DND-41 (cell line): ENCODE results near the gene ACCSL.

Source experiments
- ATAC-seq: fragments of 200-7000 bp; cut with Tn5 transposase; 3 replicates; pipeline ENCODE4 v1.9.1; 2021; ENCODE audit warnings: low read depth; ENCODE audit not compliant: insufficient read depth
- DNase-seq: peaks from one replicate; pipeline ENCODE4 v3.0.0-alpha.2; 2020
- H2AFZ ChIP-seq: 2 replicates; pipeline ENCODE4 v1.6.0; 2012; ENCODE audit warnings: low read depth, low read length
- H3K27ac ChIP-seq: 2 replicates; pipeline ENCODE4 v1.5.1; 2012; ENCODE audit warnings: low read length, inconsistent platforms
- H3K27me3 ChIP-seq: fragments of 200-600 bp; sonication (generic); 2 replicates; pipeline ENCODE4 v1.6.0; 2012; ENCODE audit warnings: low read length, mild to moderate bottlenecking, inconsistent platforms; ENCODE audit not compliant: insufficient read depth, poor library complexity
- H3K36me3 ChIP-seq: 2 replicates; pipeline ENCODE4 v1.5.1; 2012; ENCODE audit warnings: low read length, inconsistent platforms; ENCODE audit not compliant: insufficient read depth
- H3K4me1 ChIP-seq: 2 replicates; pipeline ENCODE4 v1.5.1; 2012; ENCODE audit warnings: mild to moderate bottlenecking, low read length; ENCODE audit not compliant: insufficient read depth
- H3K4me2 ChIP-seq: 2 replicates; pipeline ENCODE4 v1.6.0; 2012; ENCODE audit warnings: mild to moderate bottlenecking, moderate library complexity, low read length, inconsistent platforms; ENCODE audit not compliant: insufficient read depth
- H3K4me3 ChIP-seq, 2 experiments: fragments of 200-600 bp in 1 of 2; shearing (Covaris generic) in 1 of 2; 2 replicates each; pipeline ENCODE4 v1.5.1; 2012 to 2016; ENCODE audit warnings: inconsistent platforms in 2 of 2, low read length in 2 of 2, mild to moderate bottlenecking in 2 of 2, low read depth in 1 of 2, moderate library complexity in 1 of 2
- H3K79me2 ChIP-seq: 2 replicates; pipeline ENCODE4 v1.6.0; 2012; ENCODE audit warnings: low read length, inconsistent platforms; ENCODE audit not compliant: insufficient read depth
- H3K9ac ChIP-seq: 2 replicates; pipeline ENCODE4 v1.6.0; 2012; ENCODE audit warnings: low read depth, mild to moderate bottlenecking, inconsistent platforms, low read length, moderate library complexity
- H3K9me3 ChIP-seq: 2 replicates; pipeline ENCODE4 v1.5.1; 2012; ENCODE audit warnings: low read length, moderate library complexity, mild to moderate bottlenecking, inconsistent platforms; ENCODE audit not compliant: insufficient read depth, severe bottlenecking
- H4K20me1 ChIP-seq: 2 replicates; pipeline ENCODE4 v1.6.0; 2012; ENCODE audit warnings: low read length; ENCODE audit not compliant: insufficient read depth
- EZH2 ChIP-seq: IDR thresholded peaks from 3 replicates; pipeline ENCODE4 v1.6.1; 2012; ENCODE audit warnings: borderline replicate concordance, low read depth, mild to moderate bottlenecking, moderate library complexity, low read length, inconsistent platforms; ENCODE audit not compliant: severe bottlenecking
- TF ChIP-seq, protein P1 (sequence below): IDR thresholded peaks from 2 replicates; pipeline ENCODE4 v1.5.1; 2012; ENCODE audit warnings: borderline replicate concordance, low read length, moderate library complexity, mild to moderate bottlenecking; ENCODE audit not compliant: poor library complexity, severe bottlenecking; ENCODE audit errors: extremely low read depth

ACCSL gene

DNA sequence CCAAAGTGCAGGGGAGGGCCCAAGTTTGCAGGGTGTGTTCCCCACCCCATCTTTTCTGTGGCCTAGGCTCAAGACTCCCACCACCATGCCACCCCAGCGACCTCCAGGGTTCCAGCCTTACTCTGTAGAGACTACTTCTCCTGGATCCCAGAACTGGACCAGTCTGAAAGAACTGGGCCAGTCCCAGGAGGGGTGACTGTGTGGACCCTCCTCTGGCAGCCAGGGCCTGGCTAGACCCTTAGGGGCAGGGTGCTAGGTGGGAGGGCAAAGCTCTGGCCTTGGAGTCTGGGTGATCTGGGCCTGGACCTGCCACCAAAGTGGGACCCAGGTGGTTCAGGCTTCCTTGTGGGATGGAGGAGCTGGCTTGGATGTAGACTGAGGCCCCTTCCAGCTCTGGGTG lies 41.8 kb upstream of the ACCSL start:
- Histone ChIP-seq H3K9me3 (no peaks in the 10 kb centered on the region), H3K27ac (no peak overlapping the region), H3K79me2 (no peaks in the 10 kb centered on the region), H3K27me3 (peaks cover under 1% of the 10 kb centered on the region), H3K4me3 (no peak overlapping the region), H3K36me3 (no peaks in the 10 kb centered on the region), H4K20me1 (no peaks in the 10 kb centered on the region), H3K4me2 (no peak overlapping the region), H3K4me1 (no peaks in the 10 kb centered on the region), H3K9ac (no peak overlapping the region), H2AFZ (no peak overlapping the region)
- ATAC-seq: no peak
- TF ChIP-seq, protein P1, sequence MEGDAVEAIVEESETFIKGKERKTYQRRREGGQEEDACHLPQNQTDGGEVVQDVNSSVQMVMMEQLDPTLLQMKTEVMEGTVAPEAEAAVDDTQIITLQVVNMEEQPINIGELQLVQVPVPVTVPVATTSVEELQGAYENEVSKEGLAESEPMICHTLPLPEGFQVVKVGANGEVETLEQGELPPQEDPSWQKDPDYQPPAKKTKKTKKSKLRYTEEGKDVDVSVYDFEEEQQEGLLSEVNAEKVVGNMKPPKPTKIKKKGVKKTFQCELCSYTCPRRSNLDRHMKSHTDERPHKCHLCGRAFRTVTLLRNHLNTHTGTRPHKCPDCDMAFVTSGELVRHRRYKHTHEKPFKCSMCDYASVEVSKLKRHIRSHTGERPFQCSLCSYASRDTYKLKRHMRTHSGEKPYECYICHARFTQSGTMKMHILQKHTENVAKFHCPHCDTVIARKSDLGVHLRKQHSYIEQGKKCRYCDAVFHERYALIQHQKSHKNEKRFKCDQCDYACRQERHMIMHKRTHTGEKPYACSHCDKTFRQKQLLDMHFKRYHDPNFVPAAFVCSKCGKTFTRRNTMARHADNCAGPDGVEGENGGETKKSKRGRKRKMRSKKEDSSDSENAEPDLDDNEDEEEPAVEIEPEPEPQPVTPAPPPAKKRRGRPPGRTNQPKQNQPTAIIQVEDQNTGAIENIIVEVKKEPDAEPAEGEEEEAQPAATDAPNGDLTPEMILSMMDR: no peak
- no peak for TF ChIP-seq EZH2
- no peak for DNase-seq

DNA sequence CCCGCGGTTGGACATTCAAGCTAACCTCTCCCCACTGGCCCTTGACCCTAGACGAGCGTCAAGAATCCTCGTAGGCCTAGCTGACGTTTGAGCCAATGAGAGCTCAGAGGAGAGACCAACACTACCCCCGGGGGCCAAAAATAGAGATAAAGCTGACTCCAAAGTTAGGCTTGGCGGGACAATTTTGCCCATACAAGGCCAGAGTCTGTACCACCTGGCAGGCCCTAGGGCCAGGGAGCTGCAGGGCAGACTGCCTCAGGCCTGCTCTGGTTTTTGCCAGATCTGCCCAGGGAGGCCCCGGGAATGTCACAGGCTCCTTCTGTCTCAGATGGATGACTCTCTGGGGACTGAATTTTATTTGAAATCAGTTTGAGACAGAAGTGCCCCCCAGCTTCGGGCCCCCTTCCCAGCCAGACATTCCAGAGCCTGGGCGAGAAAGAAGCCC lies 40.8 kb upstream of the ACCSL start:
- no peaks in the 10 kb centered on the region for H3K79me2 ChIP-seq
- H3K9ac ChIP-seq: no peak overlapping the region
- no peaks in the 10 kb centered on the region for H3K9me3 ChIP-seq
- ATAC-seq (no peak), DNase-seq (no peak)
- H3K4me3 ChIP-seq: no peak overlapping the region
- TF ChIP-seq, protein P1: no peak
- no peak for TF ChIP-seq EZH2
- no peaks in the 10 kb centered on the region for H3K4me1 ChIP-seq
- H4K20me1 ChIP-seq: no peaks in the 10 kb centered on the region
- no peak overlapping the region for H3K27ac ChIP-seq
- no peaks in the 10 kb centered on the region for H3K36me3 ChIP-seq
- peaks cover 11% of the 10 kb centered on the region for H3K27me3 ChIP-seq
- H3K4me2 ChIP-seq: no peak overlapping the region
- H2AFZ ChIP-seq: no peak overlapping the region

DNA sequence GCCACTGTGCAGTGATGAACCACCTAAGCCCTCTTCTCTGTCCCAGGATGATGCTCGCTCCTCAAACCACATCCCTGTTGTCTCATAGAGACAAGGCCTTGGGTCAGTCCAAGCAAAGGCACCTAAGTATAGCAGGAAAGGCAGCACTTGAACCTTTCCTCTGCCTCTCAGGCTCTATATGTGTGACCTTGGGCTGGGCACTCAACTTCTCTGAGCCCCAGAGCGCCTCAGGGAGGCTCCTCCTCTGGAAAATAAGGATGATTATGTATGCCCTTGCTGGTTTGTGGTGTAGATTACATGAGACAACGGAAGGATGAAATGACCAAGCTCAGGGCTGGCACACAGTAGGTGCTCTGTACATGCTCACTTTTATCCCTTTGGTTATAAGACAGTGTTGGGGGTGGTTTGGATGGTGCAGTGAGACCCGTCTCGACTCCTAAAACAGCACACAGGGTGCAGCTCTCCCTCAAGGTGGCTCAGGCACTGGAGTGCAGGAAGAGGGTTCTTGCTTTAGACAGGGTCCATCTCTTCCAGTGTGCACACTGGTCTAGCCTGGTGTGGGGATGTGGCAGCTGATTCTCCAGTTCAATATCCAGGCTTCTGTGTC lies 40.2 kb upstream of the ACCSL start:
- peaks cover 11% of the 10 kb centered on the region for H3K27me3 ChIP-seq
- DNase-seq (no peak), ATAC-seq (no peak)
- no peaks in the 10 kb centered on the region for H3K79me2 ChIP-seq
- no peak overlapping the region for H3K27ac ChIP-seq
- no peaks in the 10 kb centered on the region for H3K9me3 ChIP-seq
- no peak for TF ChIP-seq EZH2
- TF ChIP-seq, protein P1: no peak
- no peak overlapping the region for H3K4me2 ChIP-seq
- H3K36me3 ChIP-seq: no peaks in the 10 kb centered on the region
- no peak overlapping the region for H3K4me3 ChIP-seq
- H4K20me1 ChIP-seq: no peaks in the 10 kb centered on the region
- no peaks in the 10 kb centered on the region for H3K4me1 ChIP-seq
- no peak overlapping the region for H2AFZ ChIP-seq
- no peak overlapping the region for H3K9ac ChIP-seq
